GM10847 (cell line): ENCODE results near the gene TOM1L2.

Source experiments
- POLR2A ChIP-seq: IDR thresholded peaks from 2 replicates; pipeline ENCODE4 v1.6.1; 2011; ENCODE audit not compliant: insufficient read length; ENCODE audit errors: extremely low read depth

The TOM1L2 gene

GRCh38 chr17:17795946-17796786 is 176.0 kb downstream of the TOM1L2 start:
- TF ChIP-seq POLR2A = no peak

GRCh38 chr17:17795296-17795695 is 176.9 kb downstream of the TOM1L2 start:
- no peak for TF ChIP-seq POLR2A

GRCh38 chr17:17794382-17794781 is 177.8 kb downstream of the TOM1L2 start:
- no peak for TF ChIP-seq POLR2A
